BLaER1 (cell line): ENCODE measurements around the gene MAB21L3.

ENCODE experiments used
- H3K27ac ChIP-seq: shearing (Covaris generic); formaldehyde crosslinking; 2 replicates; pipeline ENCODE4 v1.8.1; 2022
- H3K27me3 ChIP-seq: shearing (Covaris generic); formaldehyde crosslinking; 2 replicates; pipeline ENCODE4 v1.8.1; 2022
- H3K36me3 ChIP-seq: shearing (Covaris generic); formaldehyde crosslinking; 2 replicates; pipeline ENCODE4 v1.8.1; 2022
- H3K4me1 ChIP-seq: shearing (Covaris generic); formaldehyde crosslinking; 2 replicates; pipeline ENCODE4 v1.8.1; 2022
- H3K4me2 ChIP-seq: shearing (Covaris generic); formaldehyde crosslinking; 2 replicates; pipeline ENCODE4 v1.8.1; 2022
- H3K4me3 ChIP-seq: shearing (Covaris generic); formaldehyde crosslinking; 2 replicates; pipeline ENCODE4 v1.8.1; 2022
- H3K9ac ChIP-seq: shearing (Covaris generic); formaldehyde crosslinking; 2 replicates; pipeline ENCODE4 v1.8.1; 2022
- H3K9me3 ChIP-seq: shearing (Covaris generic); formaldehyde crosslinking; 2 replicates; pipeline ENCODE4 v1.8.1; 2022
- H4K20me1 ChIP-seq: shearing (Covaris generic); formaldehyde crosslinking; 2 replicates; pipeline ENCODE4 v1.8.1; 2022
- Cebpa-rat ChIP-seq: shearing (Covaris generic); IDR thresholded peaks from 2 replicates; pipeline ENCODE4 v1.8.1; 2022

Gene MAB21L3

GRCh38 chr1:116182019-116182714 lies 71.0 kb downstream of the MAB21L3 start:
- no peak overlapping the region for H3K4me3 ChIP-seq
- H4K20me1 ChIP-seq: no peaks in the 10 kb centered on the region
- no peak overlapping the region for H3K27ac ChIP-seq
- H3K9me3 ChIP-seq: no peaks in the 10 kb centered on the region
- no peaks in the 10 kb centered on the region for H3K36me3 ChIP-seq
- TF ChIP-seq Cebpa-rat: no peak
- H3K27me3 ChIP-seq: no peaks in the 10 kb centered on the region
- no peak overlapping the region for H3K4me2 ChIP-seq
- H3K4me1 ChIP-seq: no peaks in the 10 kb centered on the region
- no peak overlapping the region for H3K9ac ChIP-seq
